GM21825 (cell line): ENCODE data around the gene NPTXR.
"Not testable (repeated sequence)": the region's sequence is repeated elsewhere in the genome, so short reads cannot be mapped to it uniquely, and the experiment has no call there.

Source experiments
- ATAC-seq: cut with Tn5 transposase; IDR thresholded peaks from one replicate; pipeline ENCODE4 v1.9.1; 2021; ENCODE audit warnings: mild to moderate bottlenecking, moderate library complexity; ENCODE audit not compliant: unreplicated experiment

Gene NPTXR

DNA sequence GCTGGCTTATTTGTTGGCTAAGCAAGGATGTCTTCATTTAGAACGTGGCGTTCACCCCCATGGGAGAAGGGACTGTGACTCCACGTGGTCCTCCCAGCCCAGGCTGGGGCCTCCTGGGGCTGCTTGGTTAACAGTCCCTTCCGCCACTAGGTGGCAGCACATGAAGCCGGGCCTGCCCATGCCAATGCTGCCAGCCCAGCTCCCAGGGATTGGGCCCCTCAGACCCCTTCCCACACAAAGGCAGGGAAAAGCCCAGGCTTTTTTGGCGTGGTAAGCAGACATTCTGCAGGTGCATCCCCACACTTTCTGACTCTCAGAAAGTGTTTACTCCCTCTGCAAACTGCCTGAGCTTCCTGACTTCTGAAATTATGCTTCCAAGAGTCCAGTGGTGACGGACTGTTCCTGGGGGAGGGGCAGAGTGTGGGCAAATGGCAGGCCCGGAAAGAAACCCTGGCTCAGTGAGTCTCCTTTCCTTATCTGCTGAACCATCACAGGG lies 25.1 kb upstream of the NPTXR start:
- ATAC-seq = no peak

DNA sequence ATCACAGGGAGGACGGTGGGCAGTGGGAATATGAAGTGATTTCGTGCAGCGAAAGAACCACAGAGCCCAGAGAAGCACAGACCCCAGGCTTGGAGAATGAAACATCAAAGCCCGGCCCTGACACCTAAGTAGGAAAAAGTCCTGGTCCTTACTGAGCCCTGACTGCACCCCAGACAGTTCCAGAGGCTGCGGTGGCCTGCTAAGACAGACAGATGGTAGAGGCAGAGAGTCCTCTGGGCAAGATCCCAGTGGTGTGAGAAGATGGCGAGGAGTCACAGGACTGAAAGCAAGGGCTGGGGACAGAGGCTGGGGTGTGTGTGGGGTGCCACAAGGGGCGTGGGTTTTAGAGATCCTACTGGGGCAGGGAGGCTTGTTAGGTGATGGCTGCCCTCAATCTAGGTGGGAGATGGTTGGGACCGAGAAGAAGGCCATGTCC lies 24.5 kb upstream of the NPTXR start:
- no peak for ATAC-seq

DNA sequence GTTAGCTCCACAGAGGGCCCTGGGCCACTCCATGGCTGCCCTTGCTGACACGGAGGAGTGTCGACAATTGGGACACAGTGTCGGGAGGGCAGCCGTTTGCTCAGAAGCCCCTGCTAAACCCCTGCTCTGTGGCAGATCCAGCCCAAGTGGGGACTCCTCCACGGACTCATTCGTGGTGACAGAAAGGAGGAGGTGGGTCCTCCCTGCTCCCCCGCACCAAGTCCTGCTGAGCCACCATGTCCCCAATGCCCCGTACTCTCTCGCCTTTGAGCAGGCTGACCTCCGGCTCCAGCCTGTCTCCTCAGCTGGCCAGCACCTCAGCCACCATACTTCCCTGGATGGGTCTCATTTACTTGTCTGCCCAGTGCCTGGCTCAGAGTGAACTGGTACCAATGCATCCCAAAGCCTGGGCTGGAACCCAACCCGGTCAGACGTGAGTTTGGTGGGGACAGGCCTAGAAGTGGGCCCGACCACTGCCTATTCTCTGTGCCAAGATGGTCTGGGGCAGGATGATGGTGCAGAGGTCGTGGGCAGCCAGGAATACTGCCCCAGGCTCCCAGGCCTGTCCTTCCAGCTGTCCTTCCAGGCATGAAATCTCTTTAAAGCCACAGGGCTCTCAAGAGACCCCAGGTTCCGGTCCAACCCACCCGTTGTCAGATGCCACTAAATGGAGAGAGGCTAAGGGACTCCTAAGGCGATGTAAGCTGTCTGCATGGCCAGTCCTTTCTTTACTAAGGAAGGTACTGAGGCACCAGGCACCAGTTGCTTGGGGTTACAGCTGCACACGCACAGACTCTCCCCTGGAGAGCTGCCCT lies 23.9 kb upstream of the NPTXR start:
- ATAC-seq = no peak

DNA sequence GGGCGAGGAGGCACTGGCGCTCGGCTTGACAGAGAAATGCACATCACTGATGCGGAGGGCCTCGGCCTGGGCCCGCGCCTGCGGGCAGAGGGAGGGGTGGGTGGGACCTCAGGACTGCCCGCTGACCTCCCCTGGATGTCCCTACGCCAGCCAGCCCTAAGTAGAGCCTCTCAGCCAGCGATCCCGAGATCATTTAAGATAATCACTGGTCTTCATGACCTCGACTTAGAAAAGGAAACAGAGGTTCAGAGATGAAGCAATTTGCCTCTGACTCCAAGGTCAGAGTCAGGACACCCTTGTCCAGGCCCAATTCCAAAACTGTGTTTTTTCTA lies 23.3 kb upstream of the NPTXR start:
- no peak for ATAC-seq

DNA sequence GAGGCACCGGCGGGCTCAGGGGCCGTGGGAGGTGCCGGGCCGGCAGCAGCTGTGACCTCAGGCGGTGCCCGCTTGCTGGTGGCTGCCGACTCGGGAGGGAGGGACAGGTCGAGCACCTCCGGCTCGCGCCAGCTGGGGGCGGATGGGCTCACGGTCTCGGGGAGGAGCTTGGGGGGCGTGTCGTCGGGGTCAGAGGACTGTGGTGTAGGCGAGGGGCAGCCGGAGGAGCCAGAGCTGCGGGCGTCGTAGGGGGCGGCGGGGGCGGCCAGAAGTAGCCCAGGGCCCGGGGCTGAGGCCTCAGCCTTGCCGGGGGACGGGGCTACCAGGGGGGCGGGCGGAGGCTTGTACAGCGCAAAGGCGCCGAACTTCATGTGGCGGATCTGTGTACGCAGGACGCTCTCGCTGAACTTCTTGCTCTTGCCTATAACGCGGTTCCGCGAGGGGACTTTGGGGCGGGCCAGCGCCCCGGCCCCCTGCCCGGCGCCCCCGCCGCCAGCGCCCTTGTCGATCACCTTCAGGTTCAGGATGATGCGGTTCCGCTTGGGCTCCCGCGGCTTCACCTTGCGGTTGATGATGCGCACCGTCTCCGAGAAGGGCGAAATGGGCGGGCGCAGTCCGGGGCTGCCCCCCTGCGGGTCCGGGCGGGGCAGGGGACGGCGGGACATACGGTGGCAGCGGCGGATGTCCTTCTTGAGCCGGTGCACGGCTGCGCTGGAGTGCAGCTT lies 22.7 kb upstream of the NPTXR start:
- ATAC-seq = no peak

GRCh38 chr22:38866024-38866398 lies 22.2 kb upstream of the NPTXR start:
- ATAC-seq = no peak

GRCh38 chr22:38865201-38866023 lies 21.6 kb upstream of the NPTXR start:
- no peak for ATAC-seq

DNA sequence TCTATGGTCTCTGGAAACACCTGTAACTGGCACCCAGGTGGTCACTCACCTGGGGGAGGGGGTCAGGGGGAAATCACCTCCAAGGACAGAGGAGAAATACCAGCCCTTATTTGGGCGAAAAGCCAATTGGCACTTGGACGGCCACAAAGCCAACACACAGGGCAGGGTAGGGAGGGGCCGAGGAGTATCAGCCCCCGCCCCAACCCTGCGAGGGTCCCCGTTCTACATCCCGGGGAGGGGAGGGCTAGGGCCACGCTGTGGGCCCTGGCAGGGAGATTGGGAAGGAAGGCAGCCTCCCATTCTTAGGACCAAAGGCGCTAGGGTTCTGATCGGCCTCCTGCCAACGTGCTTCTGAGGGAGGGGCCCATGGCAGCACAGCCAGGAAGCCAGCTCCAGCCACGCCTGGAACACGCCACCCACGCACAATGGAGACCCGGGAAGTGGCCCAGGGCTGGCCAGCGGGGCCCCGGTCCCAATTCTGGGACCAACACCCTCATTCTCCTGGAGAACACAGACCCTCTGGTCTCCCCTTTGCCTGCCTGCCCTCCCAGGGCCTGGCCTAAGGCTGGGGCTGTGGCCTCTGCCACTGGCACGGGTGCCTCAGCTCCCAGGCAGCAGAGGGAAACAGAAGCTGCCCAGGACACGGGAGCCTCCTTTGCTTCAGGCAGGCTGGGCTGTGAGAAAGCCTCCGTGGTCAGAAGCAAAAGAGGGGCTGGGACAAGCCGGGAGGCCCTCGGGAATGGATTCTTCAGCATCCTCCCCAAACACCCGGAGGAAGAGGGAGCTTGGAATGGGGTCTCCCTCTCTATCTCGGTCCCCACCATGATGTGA lies 20.7 kb upstream of the NPTXR start:
- ATAC-seq = no peak

DNA sequence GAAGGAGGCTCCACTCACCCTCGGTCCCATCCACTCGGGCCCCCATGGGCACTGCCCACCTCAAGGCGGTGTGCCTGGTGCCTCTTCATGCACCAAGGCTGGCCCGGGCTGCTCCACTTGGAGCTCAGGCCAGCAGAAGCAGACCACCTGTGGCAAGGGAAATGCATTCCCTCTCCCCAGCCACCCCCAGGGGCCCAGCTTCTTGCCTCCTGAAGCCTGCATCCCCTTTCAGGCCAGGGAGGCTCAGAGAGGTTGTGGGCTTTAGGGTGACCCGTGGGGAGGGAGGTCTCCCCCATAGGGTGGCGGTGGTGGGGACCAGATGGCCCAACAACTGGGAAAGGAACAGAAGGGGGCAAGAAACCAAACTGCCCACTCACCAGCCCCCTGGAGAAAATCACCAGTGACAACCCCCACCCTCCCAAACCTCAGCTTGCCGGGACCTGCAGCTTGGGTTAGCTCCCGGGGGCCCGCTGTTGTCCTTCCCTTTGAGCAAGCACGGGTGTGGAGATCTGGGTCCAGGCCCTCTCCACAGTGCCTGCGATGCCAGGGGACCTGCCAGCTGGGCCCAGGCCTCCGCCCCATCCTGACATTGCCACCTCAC lies 19.8 kb upstream of the NPTXR start:
- ATAC-seq = no peak

DNA sequence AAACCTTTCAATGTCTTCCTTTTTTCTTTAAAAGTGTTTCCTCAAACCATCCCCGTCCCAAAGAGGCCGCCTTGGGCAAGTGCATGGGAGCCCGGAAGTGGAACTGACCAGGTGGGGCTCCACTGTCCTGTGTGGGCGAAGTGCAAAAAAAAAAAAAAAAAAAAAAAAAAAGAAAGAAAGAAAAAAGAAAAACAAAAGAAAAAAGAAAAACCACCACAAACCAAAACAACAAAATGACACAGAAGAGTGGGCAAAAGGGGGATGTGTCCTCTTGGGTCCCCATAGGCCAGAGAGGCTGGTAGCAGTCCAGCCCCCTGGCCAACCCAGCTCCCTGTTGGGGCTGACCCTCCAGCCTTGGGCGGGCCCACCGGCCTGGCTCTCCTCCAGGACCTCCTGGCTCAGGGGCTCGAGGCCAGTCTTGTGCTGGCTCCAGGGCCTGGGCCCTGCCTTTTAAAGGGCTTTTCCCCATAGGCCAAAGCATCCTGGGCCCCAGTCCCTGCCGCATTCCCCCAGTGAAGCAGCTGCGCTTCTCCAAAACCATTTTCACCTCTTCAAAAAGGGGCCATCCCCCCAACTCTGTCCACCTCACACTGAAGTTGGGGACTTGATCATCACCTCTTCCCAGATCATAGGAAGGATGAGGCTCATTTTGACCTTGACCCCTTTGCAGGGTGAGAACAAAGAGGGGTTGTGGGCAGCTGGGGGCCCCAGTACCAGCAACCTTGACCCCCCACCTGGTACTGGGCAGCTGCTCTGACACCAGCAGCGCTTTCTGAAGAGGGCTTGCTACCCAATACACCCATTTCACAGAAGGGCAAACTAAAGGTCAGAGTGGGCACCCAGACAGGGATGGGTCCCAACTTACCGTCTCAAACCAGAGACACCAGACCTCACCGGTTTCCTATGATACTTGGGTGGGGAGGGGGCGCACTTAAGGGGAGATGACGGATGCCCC lies 18.8 kb upstream of the NPTXR start:
- no peak for ATAC-seq

- ATAC-seq = no peak
Observed at GRCh38 chr22:38861927-38862326, 18.1 kb upstream of the NPTXR start.

DNA sequence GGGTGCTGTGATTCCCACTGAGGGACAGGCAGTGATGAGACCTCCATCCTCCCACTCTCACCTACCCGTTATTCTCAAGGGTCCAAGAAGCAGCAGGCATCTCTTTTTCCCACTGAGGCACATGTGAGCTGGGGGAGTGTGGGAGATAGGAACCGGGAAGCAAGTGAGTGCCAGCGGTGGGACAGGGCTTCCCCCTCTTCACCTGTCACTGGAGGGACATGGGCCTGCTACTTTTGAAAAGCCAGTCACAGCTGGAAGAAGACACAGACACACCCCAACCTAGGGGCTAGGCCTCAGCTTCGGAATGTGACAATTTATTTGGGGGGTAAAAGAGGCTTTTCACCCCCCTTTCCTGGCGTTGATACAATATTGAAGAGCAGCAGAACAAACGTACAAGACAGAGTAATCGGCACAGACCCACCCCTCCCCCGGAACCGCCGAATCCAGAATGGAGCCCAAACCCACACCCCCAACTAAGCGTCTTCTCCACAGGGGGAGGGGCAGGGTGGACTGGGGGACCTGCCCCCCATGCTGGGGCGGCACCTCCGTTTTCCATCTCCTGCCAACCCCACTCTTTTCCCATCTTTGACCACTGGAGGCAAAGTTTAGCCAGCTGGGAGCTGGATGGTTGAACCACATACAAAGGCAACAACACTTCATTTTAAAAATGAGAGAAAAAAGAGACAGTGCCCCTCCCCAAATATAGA lies 17.5 kb upstream of the NPTXR start:
- no peak for ATAC-seq

DNA sequence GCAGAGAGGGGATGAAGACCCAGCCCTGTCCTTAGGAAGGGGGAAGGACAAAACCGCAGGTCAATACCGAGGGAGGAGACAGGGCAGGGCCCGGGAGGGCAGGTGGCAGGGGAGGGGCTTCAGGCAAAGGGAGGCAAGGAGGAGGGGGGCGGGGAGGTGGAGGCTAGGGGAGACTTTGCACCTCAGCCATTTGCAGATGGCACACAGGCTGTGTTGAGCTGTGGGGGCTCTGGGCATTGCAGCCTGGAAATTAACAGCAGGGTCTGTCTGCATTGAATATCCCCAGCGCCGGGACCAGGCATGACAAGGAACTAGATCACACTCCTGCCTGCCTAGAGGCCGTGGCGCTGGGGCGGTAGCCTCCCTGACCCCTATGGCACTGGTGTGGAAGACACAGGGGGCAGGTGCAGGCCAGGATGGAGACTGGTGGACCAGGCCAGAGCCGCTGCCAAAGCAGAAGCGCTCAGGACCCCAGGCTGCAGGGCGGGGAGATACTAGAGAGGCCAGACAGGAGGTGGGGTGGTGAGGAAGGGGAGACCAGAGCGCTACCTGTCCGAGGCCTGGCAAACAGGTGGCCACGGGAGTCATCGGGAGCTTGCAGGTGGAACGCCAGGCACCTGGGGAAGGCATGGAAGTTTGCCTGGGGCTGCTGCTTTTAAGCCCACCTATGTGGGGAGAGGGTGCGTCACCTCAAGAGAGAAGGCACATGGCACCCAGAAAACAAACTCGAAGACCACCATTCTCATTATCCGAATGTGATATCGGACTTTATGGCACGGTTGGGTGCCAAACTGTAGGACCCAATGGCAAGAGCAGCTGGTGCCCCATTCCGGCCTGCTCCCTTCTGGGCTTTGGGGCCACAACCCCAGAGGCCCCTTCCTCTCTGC lies 16.7 kb upstream of the NPTXR start:
- ATAC-seq = no peak

- ATAC-seq = no peak
Observed at GRCh38 chr22:38859581-38860282, 15.9 kb upstream of the NPTXR start.

- no peak for ATAC-seq
Observed at GRCh38 chr22:38858492-38858891, 14.7 kb upstream of the NPTXR start.

GRCh38 chr22:38854476-38854875 lies 10.6 kb upstream of the NPTXR start:
- not testable (repeated sequence) for ATAC-seq

DNA sequence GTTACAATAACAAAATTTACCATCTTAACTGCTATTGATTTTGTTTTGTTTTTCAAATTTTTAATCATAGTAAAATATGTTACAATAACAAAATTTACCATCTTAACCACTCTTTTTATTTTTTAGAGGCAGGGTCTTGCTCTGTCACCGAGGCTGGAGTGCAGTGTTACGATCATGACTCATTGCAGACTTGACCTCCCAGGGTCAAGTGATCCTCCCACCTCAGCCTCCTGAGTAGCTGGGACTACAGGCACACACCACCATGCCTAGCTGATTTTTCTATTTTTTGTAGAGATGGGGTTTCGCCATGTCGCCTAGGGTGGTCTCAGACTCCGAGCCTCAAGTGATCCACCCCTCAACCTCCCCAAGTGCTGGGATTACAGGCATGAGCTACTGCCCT lies 10.1 kb upstream of the NPTXR start:
- ATAC-seq = not testable (repeated sequence)
